Neural progenitor cell (in vitro differentiated cells): ENCODE measurements around the gene VPS8. TPM values are rescaled to one million over a fixed set of nuclear protein-coding genes. Genes with fewer than 3 reads are reported as not detected.

ENCODE experiments used
- DNase-seq: peaks from one replicate; pipeline ENCODE4 v3.0.0-alpha.2; 2016; ENCODE audit warnings: low spot score
- H2AFZ ChIP-seq: fragments of 200-600 bp; sonication (generic); replicated peaks from 2 replicates; pipeline ENCODE4 v1.6.1; 2016; ENCODE audit warnings: antibody characterized with exemption
- H3F3A ChIP-seq: fragments of 200-600 bp; sonication (generic); 2 replicates; pipeline ENCODE4 v1.6.1; 2016; ENCODE audit warnings: antibody characterized with exemption, low read depth
- H3K27ac ChIP-seq: fragments of 200-600 bp; sonication (generic); 2 replicates; pipeline ENCODE4 v1.5.1; 2016; ENCODE audit warnings: mild to moderate bottlenecking
- H3K27me3 ChIP-seq: fragments of 200-600 bp; sonication (generic); 2 replicates; pipeline ENCODE4 v1.6.1; 2016; ENCODE audit warnings: mild to moderate bottlenecking, moderate library complexity
- H3K36me3 ChIP-seq: fragments of 200-600 bp; sonication (generic); 2 replicates; pipeline ENCODE4 v1.5.1; 2016
- H3K4me1 ChIP-seq: fragments of 200-600 bp; sonication (generic); 2 replicates; pipeline ENCODE4 v1.6.1; 2016; ENCODE audit warnings: mixed run types
- H3K4me2 ChIP-seq: fragments of 200-600 bp; sonication (generic); 2 replicates; pipeline ENCODE4 v1.6.1; 2016
- H3K4me3 ChIP-seq: fragments of 200-600 bp; sonication (generic); 2 replicates; pipeline ENCODE4 v1.5.1; 2016
- H3K79me2 ChIP-seq: fragments of 200-600 bp; sonication (generic); 2 replicates; pipeline ENCODE4 v1.6.1; 2016; ENCODE audit warnings: low read depth
- H3K9ac ChIP-seq: fragments of 200-600 bp; sonication (generic); 2 replicates; pipeline ENCODE4 v1.6.1; 2016
- H3K9me3 ChIP-seq: fragments of 200-600 bp; sonication (generic); 2 replicates; pipeline ENCODE4 v1.5.1; 2016; ENCODE audit warnings: low read depth
- H4K20me1 ChIP-seq: fragments of 200-600 bp; sonication (generic); 2 replicates; pipeline ENCODE4 v1.6.1; 2016; ENCODE audit warnings: low read depth
- H3K27ac Mint-ChIP-seq: 3 replicates; pipeline ENCODE4 v1.8.0; 2021; ENCODE audit warnings: mixed read lengths
- H3K27me3 Mint-ChIP-seq: 2 replicates; pipeline ENCODE4 v1.8.0; 2022; ENCODE audit warnings: low read depth, mild to moderate bottlenecking, inconsistent platforms, moderate library complexity, mixed read lengths; ENCODE audit not compliant: insufficient read depth
- H3K36me3 Mint-ChIP-seq: 3 replicates; pipeline ENCODE4 v1.8.0; 2021; ENCODE audit warnings: mixed read lengths
- H3K4me1 Mint-ChIP-seq: 3 replicates; pipeline ENCODE4 v1.8.0; 2021; ENCODE audit warnings: mixed read lengths
- H3K4me3 Mint-ChIP-seq: 3 replicates; pipeline ENCODE4 v1.8.0; 2021; ENCODE audit warnings: mild to moderate bottlenecking, moderate library complexity, mixed read lengths
- H3K9me3 Mint-ChIP-seq: 3 replicates; pipeline ENCODE4 v1.8.0; 2020; ENCODE audit warnings: mixed read lengths
- EZH2 ChIP-seq: fragments of 200-600 bp; sonication (generic); IDR thresholded peaks from 2 replicates; pipeline ENCODE4 v1.6.1; 2017; ENCODE audit warnings: antibody characterized with exemption, mild to moderate bottlenecking, moderate library complexity
- EZH2phosphoT487 ChIP-seq: fragments of 200-600 bp; sonication (generic); IDR thresholded peaks from 2 replicates; pipeline ENCODE4 v1.6.1; 2017; ENCODE audit warnings: antibody characterized with exemption
- total RNA-seq: library from RNA; depleted of rRNA; stranded (reverse); fragments of >200 nt; gene quantifications from 2 replicates; pipeline ENCODE4 v1.2.3, GENCODE V29; 2015; ENCODE audit warnings: low replicate concordance
- TF ChIP-seq, protein P1 (sequence below): fragments of 200-600 bp; sonication (generic); IDR thresholded peaks from 2 replicates; pipeline ENCODE4 v1.5.1; 2017; ENCODE audit warnings: antibody characterized with exemption, mild to moderate bottlenecking

VPS8 gene
- total RNA-seq, 1 donor from 2014 or later, result 93.1 TPM

DNA sequence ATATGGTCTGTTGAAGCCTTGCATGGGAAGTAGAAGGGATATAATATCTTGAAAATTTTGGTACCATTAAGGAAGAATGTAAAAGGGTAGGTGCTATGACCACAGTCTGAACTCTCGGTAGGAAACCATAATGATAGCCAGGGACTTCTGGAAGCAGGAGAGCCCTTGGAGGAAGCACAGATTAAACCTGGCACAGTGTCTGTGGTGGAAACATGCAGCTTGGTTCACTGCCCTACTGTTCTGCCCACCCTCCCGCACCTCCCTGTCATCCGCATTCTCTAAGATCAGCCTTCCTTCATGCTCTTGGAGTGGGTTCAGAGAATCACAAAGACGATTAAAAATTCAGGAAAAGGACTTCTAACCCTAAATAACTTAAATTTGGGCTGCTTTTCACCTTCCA lies 20.9 kb downstream of the VPS8 start:
- Histone ChIP-seq H3K4me2 (no peak overlapping the region), H3F3A (no peaks in the 10 kb centered on the region), H3K4me1 (no peaks in the 10 kb centered on the region), H3K27ac (no peak overlapping the region), H3K36me3 (peaks cover 6% of the 10 kb centered on the region), H3K27me3 (no peaks in the 10 kb centered on the region), H3K79me2 (no peaks in the 10 kb centered on the region), H3K4me3 (no peak overlapping the region), H3K9me3 (no peaks in the 10 kb centered on the region), H2AFZ (no peak overlapping the region), H4K20me1 (no peaks in the 10 kb centered on the region), H3K9ac (no peak overlapping the region)
- H3K4me3 Mint-ChIP-seq, result no peak overlapping the region
- no peak for DNase-seq
- H3K27me3 Mint-ChIP-seq, result no peaks in the 10 kb centered on the region
- no peaks in the 10 kb centered on the region for H3K9me3 Mint-ChIP-seq
- TF ChIP-seq EZH2 (no peak), EZH2phosphoT487 (no peak)
- TF ChIP-seq, protein P1, sequence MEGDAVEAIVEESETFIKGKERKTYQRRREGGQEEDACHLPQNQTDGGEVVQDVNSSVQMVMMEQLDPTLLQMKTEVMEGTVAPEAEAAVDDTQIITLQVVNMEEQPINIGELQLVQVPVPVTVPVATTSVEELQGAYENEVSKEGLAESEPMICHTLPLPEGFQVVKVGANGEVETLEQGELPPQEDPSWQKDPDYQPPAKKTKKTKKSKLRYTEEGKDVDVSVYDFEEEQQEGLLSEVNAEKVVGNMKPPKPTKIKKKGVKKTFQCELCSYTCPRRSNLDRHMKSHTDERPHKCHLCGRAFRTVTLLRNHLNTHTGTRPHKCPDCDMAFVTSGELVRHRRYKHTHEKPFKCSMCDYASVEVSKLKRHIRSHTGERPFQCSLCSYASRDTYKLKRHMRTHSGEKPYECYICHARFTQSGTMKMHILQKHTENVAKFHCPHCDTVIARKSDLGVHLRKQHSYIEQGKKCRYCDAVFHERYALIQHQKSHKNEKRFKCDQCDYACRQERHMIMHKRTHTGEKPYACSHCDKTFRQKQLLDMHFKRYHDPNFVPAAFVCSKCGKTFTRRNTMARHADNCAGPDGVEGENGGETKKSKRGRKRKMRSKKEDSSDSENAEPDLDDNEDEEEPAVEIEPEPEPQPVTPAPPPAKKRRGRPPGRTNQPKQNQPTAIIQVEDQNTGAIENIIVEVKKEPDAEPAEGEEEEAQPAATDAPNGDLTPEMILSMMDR, result no peak
- peaks cover 15% of the 10 kb centered on the region for H3K36me3 Mint-ChIP-seq
- H3K27ac Mint-ChIP-seq, result no peak overlapping the region
- no peaks in the 10 kb centered on the region for H3K4me1 Mint-ChIP-seq

DNA sequence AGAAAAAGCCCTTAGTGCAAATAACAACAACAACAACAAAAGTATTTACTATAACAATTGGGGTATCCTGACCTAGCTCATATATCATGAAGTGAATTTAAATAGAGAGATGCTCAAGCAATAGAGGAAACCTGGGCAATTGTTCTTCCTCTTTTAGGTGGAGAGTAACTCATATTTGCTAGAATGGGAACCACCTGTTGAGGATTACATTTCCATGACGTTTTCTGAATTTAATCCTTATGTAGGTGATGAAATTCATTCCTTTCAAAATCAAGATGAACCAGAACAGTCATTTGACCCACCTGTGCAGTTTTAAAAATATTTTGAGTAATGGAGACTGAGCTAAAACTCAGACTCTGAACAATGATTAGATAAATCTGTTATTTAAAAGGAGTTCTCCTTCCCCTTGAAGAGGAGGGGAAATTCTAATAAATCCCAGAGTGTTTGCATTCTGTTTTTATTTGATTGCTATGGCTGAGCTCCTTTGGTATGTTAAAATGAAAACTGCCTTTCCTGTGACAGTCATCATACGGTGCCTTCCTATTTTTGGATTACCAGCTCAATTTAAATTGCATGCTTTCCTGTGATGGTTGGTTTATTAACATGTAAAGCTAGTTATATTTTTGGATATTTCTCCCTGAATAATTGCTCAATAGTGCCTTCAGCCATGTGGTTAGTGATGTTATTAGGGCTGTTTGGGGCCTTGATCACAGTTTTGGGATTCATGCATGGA lies 24.3 kb downstream of the VPS8 start:
- Mint-ChIP-seq H3K27me3 (no peaks in the 10 kb centered on the region), H3K36me3 (peaks cover 13% of the 10 kb centered on the region), H3K4me1 (no peaks in the 10 kb centered on the region), H3K27ac (no peak overlapping the region), H3K4me3 (no peak overlapping the region), H3K9me3 (no peaks in the 10 kb centered on the region)
- no peaks in the 10 kb centered on the region for H3K9me3 ChIP-seq
- H2AFZ ChIP-seq, result no peak overlapping the region
- TF ChIP-seq, protein P1, result no peak
- no peak for TF ChIP-seq EZH2phosphoT487
- no peak for TF ChIP-seq EZH2
- no peaks in the 10 kb centered on the region for H3F3A ChIP-seq
- no peaks in the 10 kb centered on the region for H3K4me1 ChIP-seq
- H3K4me3 ChIP-seq, result no peak overlapping the region
- no peak overlapping the region for H3K27ac ChIP-seq
- H3K36me3 ChIP-seq, result peaks cover 6% of the 10 kb centered on the region
- H3K79me2 ChIP-seq, result no peaks in the 10 kb centered on the region
- no peaks in the 10 kb centered on the region for H3K27me3 ChIP-seq
- no peak for DNase-seq
- no peak overlapping the region for H3K9ac ChIP-seq
- no peaks in the 10 kb centered on the region for H4K20me1 ChIP-seq
- no peak overlapping the region for H3K4me2 ChIP-seq

DNA sequence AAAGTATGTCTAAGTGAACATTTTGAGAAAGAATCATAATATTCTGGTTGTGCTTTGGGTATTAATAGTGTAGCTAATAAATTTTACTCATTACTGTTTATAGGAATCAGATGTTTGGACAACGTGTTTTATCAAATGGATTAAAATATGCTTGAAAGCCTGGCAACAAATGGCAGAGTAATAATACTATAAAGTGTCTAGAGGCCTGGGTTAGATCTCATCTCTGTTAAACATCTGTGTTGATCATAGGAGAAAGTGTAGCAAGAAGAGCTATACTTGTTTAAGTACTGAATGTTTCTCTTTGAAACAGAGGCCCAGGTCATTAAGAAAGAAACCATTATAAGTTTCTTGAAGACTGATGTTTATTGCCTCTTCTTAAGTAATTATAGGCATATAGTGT lies 30.5 kb downstream of the VPS8 start:
- no peak overlapping the region for H3K4me2 ChIP-seq
- TF ChIP-seq, protein P1, result no peak
- no peak for TF ChIP-seq EZH2
- TF ChIP-seq EZH2phosphoT487, result no peak
- Mint-ChIP-seq H3K27ac (no peak overlapping the region), H3K36me3 (no peaks in the 10 kb centered on the region), H3K4me1 (no peaks in the 10 kb centered on the region), H3K4me3 (no peak overlapping the region), H3K27me3 (no peaks in the 10 kb centered on the region), H3K9me3 (no peaks in the 10 kb centered on the region)
- H3K9me3 ChIP-seq, result no peaks in the 10 kb centered on the region
- H4K20me1 ChIP-seq, result no peaks in the 10 kb centered on the region
- H2AFZ ChIP-seq, result no peak overlapping the region
- H3K79me2 ChIP-seq, result no peaks in the 10 kb centered on the region
- H3K27ac ChIP-seq, result no peak overlapping the region
- no peak overlapping the region for H3K4me3 ChIP-seq
- no peaks in the 10 kb centered on the region for H3K27me3 ChIP-seq
- DNase-seq, result no peak
- H3F3A ChIP-seq, result no peaks in the 10 kb centered on the region
- no peak overlapping the region for H3K9ac ChIP-seq
- no peaks in the 10 kb centered on the region for H3K36me3 ChIP-seq
- H3K4me1 ChIP-seq, result no peaks in the 10 kb centered on the region
